Heart left ventricle (tissue), 16 donors: Measurements from ENCODE around the gene TSPYL2. TPM values are rescaled to one million over a fixed set of nuclear protein-coding genes. Genes with fewer than 3 reads are reported as not detected.

Source experiments
- ATAC-seq, 4 donors: fragments of 200-7000 bp; cut with Tn5 transposase; one replicate each; pipeline ENCODE4 v1.9.1; 2020 to 2022; ENCODE audit warnings: moderate library complexity in 4 of 4, mild to moderate bottlenecking in 3 of 4, moderate number of reproducible peaks in 1 of 4
- DNase-seq, 5 donors: peaks; one replicate each; pipeline ENCODE4 v3.0.0-alpha.2; 2020
- H3K27ac ChIP-seq, 12 donors: fragments of 200-600 bp; sonication (generic) in 4 of 12; one replicate each; pipeline versions ENCODE4 v1.5.0 to v1.8.0; 2016 to 2022; ENCODE audit warnings: mild to moderate bottlenecking in 2 of 12
- H3K27me3 ChIP-seq, 9 donors: fragments of 200-600 bp; sonication (generic) in 2 of 9; one replicate each; pipeline versions ENCODE4 v1.5.1 to v1.8.0; 2016 to 2022; ENCODE audit warnings: mild to moderate bottlenecking in 3 of 9
- H3K36me3 ChIP-seq, 9 donors: fragments of 200-600 bp; sonication (generic) in 2 of 9; one replicate each; pipeline versions ENCODE4 v1.5.0 to v1.8.0; 2018 to 2022; ENCODE audit warnings: mild to moderate bottlenecking in 2 of 9
- H3K4me1 ChIP-seq, 12 donors: fragments of 200-600 bp; sonication (generic) in 4 of 12; one replicate each; pipeline versions ENCODE4 v1.5.0 to v1.8.0; 2016 to 2022; ENCODE audit warnings: mild to moderate bottlenecking in 3 of 12
- H3K4me3 ChIP-seq, 12 donors: fragments of 200-600 bp; sonication (generic) in 4 of 12; one replicate each; pipeline versions ENCODE4 v1.5.0 to v1.8.0; 2017 to 2022; ENCODE audit warnings: mild to moderate bottlenecking in 9 of 12, moderate library complexity in 4 of 12
- H3K9me3 ChIP-seq, 12 donors: fragments of 200-600 bp; sonication (generic) in 4 of 12; one replicate each; pipeline versions ENCODE4 v1.5.0 to v1.8.0; 2016 to 2022; ENCODE audit warnings: mild to moderate bottlenecking in 1 of 12
- POLR2A ChIP-seq, 2 donors: fragments of 450-650 bp; IDR thresholded peaks; one replicate each; pipeline ENCODE4 v1.6.1; 2017; ENCODE audit warnings: antibody characterized with exemption in 2 of 2, mild to moderate bottlenecking in 2 of 2, moderate library complexity in 2 of 2
- WGBS, 4 donors: extraction: QIAGEN DNeasy Blood & Tissue Kit in 2 of 4; methylation state at CpG; one replicate each; pipeline versions ENCODE4 v1.1.5 to v1.1.7; 2013 to 2018; 5-methylcytosine and 5-hydroxymethylcytosine counted together
- intact Hi-C, 10 donors: fragments of 100-400 bp; cut with DNase I; formaldehyde crosslinking; loops; one replicate each; pipeline versions ENCODE4 v1.11.1 to v1.14.2; 2022
- polyA plus RNA-seq, 2 donors: library from polyadenylated mRNA; stranded (reverse); fragments of 200-250 nt; gene quantifications; one replicate each; pipeline ENCODE4 v1.2.3, GENCODE V29; 2013
- total RNA-seq, 9 donors: library from RNA; depleted of rRNA in 2 of 9; stranded (reverse); fragments of >200 nt in 2 of 9; fragmentation: NEBNext Ultra II Directional in 3 of 9; extraction: Animal tissue kit (Norgen Biotek cat#: 25700) in 3 of 9; gene quantifications; one replicate each; pipeline versions ENCODE4 v1.1.0 to v1.2.4, GENCODE V29; 2016 to 2023
- TF ChIP-seq, protein P1 (sequence below), 12 donors: fragments of 200-600 bp; sonication (generic) in 4 of 12; IDR thresholded peaks; one replicate each; pipeline versions ENCODE4 v1.5.0 to v1.8.0; 2018 to 2022; ENCODE audit warnings: antibody characterized with exemption in 12 of 12, mild to moderate bottlenecking in 5 of 12
- donor health status: ischemic (EF 13 %, LVEDD 7.1; RV severe dilation, severe dysfunction).
- donor health status: healthy with polysubstance abuse.
- donor health status: DM: no; HTN: yes; CAD: no.
- donor health status: DM: no; HTN: no; CAD: no.
- donor health status: ischemic (EF 25% LVEDD 6.9; RV normal size, moderate dysfunction).
- donor health status: ischemic (EF 25% LVEDD 5.7; RV mildly dilated, moderate dysfunction).
- donor health status: healthy.
- donor health status: DM: yes; HTN: yes; CAD: no.
- donor health status: ischemic (EF 35%, LVEDD 5.7; RV mildly dilated, moderate dysfunction).
- donor health status: nonischemic (EF 11% LVEDD 7.7; RV severe dilation, severe dysfunction).
- donor health status: DM: yes; HTN: yes; CAD: no.
- donor health status: PGD.
- donor health status: ischemic (EF 29% LVEDD 5.4; RV normal size, mild dysfunction).
- donor health status: nonischemic (EF 23%, LVEDD 6.1; RV moderate dilation, normal function).

Gene TSPYL2
- total and polyA plus RNA-seq, 11 donors = 17.7 to 167 (median 29.4) TPM

DNA sequence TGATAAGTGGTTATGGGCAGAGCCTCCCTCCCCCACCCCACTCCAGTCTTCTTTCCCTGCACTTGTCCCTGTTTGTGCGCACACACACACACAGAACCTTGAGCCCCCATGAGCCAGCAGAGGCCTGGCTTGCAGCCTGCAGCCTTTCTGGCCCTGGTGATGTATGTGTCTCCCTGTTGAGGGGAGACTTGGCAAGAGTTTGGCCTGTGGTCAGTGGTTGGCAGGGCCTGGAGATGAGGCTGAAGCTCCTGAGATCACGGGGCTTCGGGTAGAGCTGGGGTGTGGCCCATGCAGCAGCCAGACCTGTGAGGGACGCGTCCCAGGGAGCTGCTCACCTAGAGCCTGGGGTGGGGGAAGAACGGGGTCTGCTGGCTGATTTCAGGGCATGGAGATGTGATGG lies 31.3 kb upstream of the TSPYL2 start:
- H3K36me3 ChIP-seq = no peaks in the 10 kb centered on the region
- no peak for DNase-seq
- no peak overlapping the region for H3K4me3 ChIP-seq
- intact Hi-C loops = no loop called here
- no peak overlapping the region for H3K27ac ChIP-seq
- peaks cover 0 to 10% (median 0%) of the 10 kb centered on the region in 9 donors for H3K27me3 ChIP-seq
- TF ChIP-seq, protein P1, sequence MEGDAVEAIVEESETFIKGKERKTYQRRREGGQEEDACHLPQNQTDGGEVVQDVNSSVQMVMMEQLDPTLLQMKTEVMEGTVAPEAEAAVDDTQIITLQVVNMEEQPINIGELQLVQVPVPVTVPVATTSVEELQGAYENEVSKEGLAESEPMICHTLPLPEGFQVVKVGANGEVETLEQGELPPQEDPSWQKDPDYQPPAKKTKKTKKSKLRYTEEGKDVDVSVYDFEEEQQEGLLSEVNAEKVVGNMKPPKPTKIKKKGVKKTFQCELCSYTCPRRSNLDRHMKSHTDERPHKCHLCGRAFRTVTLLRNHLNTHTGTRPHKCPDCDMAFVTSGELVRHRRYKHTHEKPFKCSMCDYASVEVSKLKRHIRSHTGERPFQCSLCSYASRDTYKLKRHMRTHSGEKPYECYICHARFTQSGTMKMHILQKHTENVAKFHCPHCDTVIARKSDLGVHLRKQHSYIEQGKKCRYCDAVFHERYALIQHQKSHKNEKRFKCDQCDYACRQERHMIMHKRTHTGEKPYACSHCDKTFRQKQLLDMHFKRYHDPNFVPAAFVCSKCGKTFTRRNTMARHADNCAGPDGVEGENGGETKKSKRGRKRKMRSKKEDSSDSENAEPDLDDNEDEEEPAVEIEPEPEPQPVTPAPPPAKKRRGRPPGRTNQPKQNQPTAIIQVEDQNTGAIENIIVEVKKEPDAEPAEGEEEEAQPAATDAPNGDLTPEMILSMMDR (IDR thresholded peaks at IDR 0.05) = no peak
- TF ChIP-seq POLR2A (IDR thresholded peaks at IDR 0.05) = no peak
- no peaks in the 10 kb centered on the region for H3K9me3 ChIP-seq
- ATAC-seq = no peak
- peaks cover 0 to 5% (median 0%) of the 10 kb centered on the region in 12 donors for H3K4me1 ChIP-seq
- 82 to 88% (median 87%) methylated on average over 6 of the region's 6 CpGs for WGBS, 4 donors

DNA sequence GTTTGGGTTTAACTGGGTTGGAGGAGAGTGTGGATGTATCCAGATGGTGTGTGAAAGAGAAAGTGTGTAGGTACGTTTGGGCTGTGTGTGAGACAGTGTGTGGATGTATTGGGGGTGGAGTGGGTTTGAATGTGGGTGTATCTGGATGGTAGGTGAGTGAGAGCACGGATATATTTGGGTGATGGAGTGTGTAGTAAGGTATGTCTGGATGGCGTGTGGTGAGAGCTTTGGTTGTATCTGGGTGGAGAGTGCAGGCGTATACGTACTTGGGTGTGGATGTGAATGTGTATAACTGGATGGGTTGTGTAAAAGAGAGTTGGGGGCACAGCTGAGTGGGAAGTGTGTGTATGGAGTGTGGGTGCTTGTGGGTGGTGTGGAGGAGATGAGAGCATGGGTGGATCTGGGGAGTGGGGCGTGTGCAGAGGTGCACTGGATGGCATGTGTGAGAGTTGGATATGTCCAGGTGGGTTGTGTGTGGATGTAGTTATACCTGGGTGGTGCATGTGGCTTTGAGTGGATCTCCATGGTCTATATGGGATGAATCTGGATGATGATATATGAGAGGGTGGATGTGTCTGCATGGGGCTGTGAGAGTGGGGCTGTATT lies 26.8 kb upstream of the TSPYL2 start:
- peaks cover 0 to 5% (median 0%) of the 10 kb centered on the region in 9 donors for H3K27me3 ChIP-seq
- intact Hi-C loops = no loop called here
- DNase-seq = no peak
- no peaks in the 10 kb centered on the region for H3K9me3 ChIP-seq
- TF ChIP-seq, protein P1 (IDR thresholded peaks at IDR 0.05) = no peak
- no peak for TF ChIP-seq POLR2A (IDR thresholded peaks at IDR 0.05)
- ATAC-seq = no peak
- no peaks in the 10 kb centered on the region for H3K36me3 ChIP-seq
- H3K27ac ChIP-seq = no peak overlapping the region
- H3K4me1 ChIP-seq = no peaks in the 10 kb centered on the region
- H3K4me3 ChIP-seq = no peak overlapping the region
- 74 to 92% (median 84%) methylated on average over 6 of the region's 6 CpGs for WGBS, 4 donors

DNA sequence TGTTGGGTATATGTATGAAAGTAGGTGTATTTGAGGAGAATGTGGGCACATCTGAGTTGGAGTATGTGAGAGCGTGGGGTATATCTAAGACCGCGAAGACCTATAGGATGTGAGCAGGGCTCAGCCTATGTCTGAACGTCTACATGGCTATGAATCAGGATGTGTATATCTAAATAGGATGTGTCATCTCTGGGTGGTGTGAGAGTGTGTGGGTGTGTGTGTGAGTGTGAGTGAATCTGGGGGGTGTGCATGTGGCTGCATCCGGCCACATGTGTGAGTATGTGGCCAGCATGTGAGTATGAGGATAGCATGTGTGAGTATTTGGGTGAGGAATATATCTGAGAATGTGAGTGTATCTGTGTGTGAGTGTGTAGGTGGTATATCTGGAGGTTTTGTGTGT lies 25.9 kb upstream of the TSPYL2 start:
- TF ChIP-seq POLR2A (IDR thresholded peaks at IDR 0.05) = no peak
- WGBS, 4 donors = 83 to 92% (median 86%) methylated on average over 5 of the region's 5 CpGs
- ATAC-seq (no peak), DNase-seq (no peak)
- Histone ChIP-seq H3K4me1 (no peaks in the 10 kb centered on the region), H3K9me3 (no peaks in the 10 kb centered on the region), H3K27ac (no peak overlapping the region), H3K4me3 (no peak overlapping the region), H3K36me3 (no peaks in the 10 kb centered on the region), H3K27me3 (peaks cover 0 to 2% (median 0%) of the 10 kb centered on the region in 9 donors)
- intact Hi-C loops = no loop called here

DNA sequence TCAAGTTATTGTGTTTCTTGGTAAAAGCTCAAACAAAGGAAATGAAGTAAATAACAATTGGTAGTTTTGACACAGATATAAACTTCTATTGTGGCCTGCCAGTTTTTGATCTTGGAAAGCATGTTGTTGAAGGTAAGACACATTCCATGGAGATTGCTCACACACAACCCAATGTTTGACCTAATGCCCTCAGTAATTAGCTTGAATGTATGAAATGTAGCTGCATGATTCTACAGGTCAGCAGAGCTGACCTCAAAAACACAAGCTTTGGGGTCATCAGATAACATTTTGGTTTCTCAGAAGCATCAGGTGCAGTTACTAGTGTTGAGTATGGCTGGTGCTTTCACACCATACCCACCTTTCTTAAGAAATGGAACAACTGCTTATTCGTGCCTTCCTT lies 17.1 kb upstream of the TSPYL2 start:
- no peak overlapping the region for H3K27ac ChIP-seq
- 60 to 91% (median 80%) methylated on average over 1 of the region's 1 CpG for WGBS, 4 donors
- no peaks in the 10 kb centered on the region for H3K36me3 ChIP-seq
- H3K27me3 ChIP-seq = peaks cover 0 to 17% (median 0%) of the 10 kb centered on the region in 9 donors
- TF ChIP-seq POLR2A (IDR thresholded peaks at IDR 0.05) = no peak
- TF ChIP-seq, protein P1 (IDR thresholded peaks at IDR 0.05) = no peak
- no peaks in the 10 kb centered on the region for H3K4me1 ChIP-seq
- intact Hi-C loops = no loop called here
- no peak for DNase-seq
- no peak for ATAC-seq
- H3K4me3 ChIP-seq = no peak overlapping the region
- no peaks in the 10 kb centered on the region for H3K9me3 ChIP-seq

DNA sequence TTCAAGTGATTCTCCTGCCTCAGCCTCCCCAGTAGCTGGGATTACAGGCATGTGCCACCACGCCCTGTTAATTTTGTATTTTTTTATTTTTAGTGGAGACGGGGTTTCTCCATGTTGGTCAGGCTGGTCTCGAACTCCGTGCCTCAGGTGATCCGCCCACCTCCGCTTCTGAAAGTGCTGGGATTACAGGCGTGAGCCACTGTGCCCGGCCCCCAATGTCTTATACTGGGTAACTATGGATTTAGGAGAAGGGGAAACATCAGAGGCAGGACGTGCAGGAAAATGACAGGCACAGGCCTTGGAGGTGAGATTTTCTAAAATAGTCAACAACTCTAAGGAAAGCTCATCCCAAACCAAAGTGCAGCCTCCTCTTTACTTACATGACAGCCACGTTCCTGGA lies 11.1 kb upstream of the TSPYL2 start:
- Histone ChIP-seq H3K4me1 (peaks cover 0 to 3% (median 0%) of the 10 kb centered on the region in 12 donors), H3K27me3 (peaks cover 0 to 18% (median 0%) of the 10 kb centered on the region in 9 donors), H3K9me3 (no peaks in the 10 kb centered on the region), H3K36me3 (no peaks in the 10 kb centered on the region), H3K27ac (peak overlapping the region in 1 of 12 donors; percentile 79), H3K4me3 (no peak overlapping the region)
- 62 to 89% (median 76%) methylated on average over 10 of the region's 10 CpGs for WGBS, 4 donors
- intact Hi-C loops = loop anchor here in 6 of 10 donors (1.0 to 2.0 kb wide), 4 partner anchors 19 to 22 kb away; no protein-coding TSS in a partner anchor
- no peak for TF ChIP-seq POLR2A (IDR thresholded peaks at IDR 0.05)
- TF ChIP-seq, protein P1 (IDR thresholded peaks at IDR 0.05) = no peak
- DNase-seq (no peak), ATAC-seq (no peak)
